Measurements from ENCODE around the gene RGS11. TPM values are rescaled to one million over a fixed set of nuclear protein-coding genes. Genes with fewer than 3 reads are reported as not detected.
"Not testable (repeated sequence)": the region's sequence is repeated elsewhere in the genome, so short reads cannot be mapped to it uniquely, and the experiment has no call there.

The RGS11 gene
- total and polyA plus RNA-seq, 5 donors from 2014 or later = not detected

- ATAC-seq (ENCODE audit: low read depth in 2 of 2) (no peak), DNase-seq (no peak)
- Histone ChIP-seq H3K27me3 (ENCODE audit: control insufficient read depth, insufficient read depth, low read length) (no peaks in the 10 kb centered on the region), H3K36me3 (ENCODE audit: control insufficient read depth, insufficient read depth, low read length) (peaks cover 3% of the 10 kb centered on the region), H3K9me3 (ENCODE audit: control insufficient read depth in 2 of 2, low read length in 2 of 2) (no peaks in the 10 kb centered on the region), H3K4me3 (ENCODE audit: low read depth, low read length) (no peak overlapping the region), H3K27ac (ENCODE audit: insufficient read depth, low read length, poor library complexity, severe bottlenecking) (no peak overlapping the region), H3K4me1 (ENCODE audit: control insufficient read depth, insufficient read depth, low read length, poor library complexity, severe bottlenecking) (no peaks in the 10 kb centered on the region)
- H3K4me1 Mint-ChIP-seq = peaks cover 0 to 15% (median 6%) of the 10 kb centered on the region in 4 donors
- no peaks in the 10 kb centered on the region for H3K36me3 Mint-ChIP-seq
- peak overlapping the region in 1 of 4 donors; percentile 21 for H3K4me3 Mint-ChIP-seq
- H3K27me3 Mint-ChIP-seq = peaks cover 4% of the 10 kb centered on the region
- no peak overlapping the region for H3K27ac Mint-ChIP-seq
- H3K9me3 Mint-ChIP-seq = no peaks in the 10 kb centered on the region
Measured at GRCh38 chr16:242281-242680, 33.5 kb downstream of the RGS11 start.

- ATAC-seq (ENCODE audit: low read depth in 2 of 2) (no peak), DNase-seq (no peak)
- H3K4me1 Mint-ChIP-seq = peaks cover 0 to 20% (median 7%) of the 10 kb centered on the region in 4 donors
- H3K27me3 Mint-ChIP-seq = peaks cover 4% of the 10 kb centered on the region
- Histone ChIP-seq H3K27me3 (ENCODE audit: control insufficient read depth, insufficient read depth, low read length) (no peaks in the 10 kb centered on the region), H3K4me3 (ENCODE audit: low read depth, low read length) (no peak overlapping the region), H3K27ac (ENCODE audit: insufficient read depth, low read length, poor library complexity, severe bottlenecking) (no peak overlapping the region), H3K36me3 (ENCODE audit: control insufficient read depth, insufficient read depth, low read length) (peaks cover 3% of the 10 kb centered on the region), H3K9me3 (ENCODE audit: control insufficient read depth in 2 of 2, low read length in 2 of 2) (no peaks in the 10 kb centered on the region), H3K4me1 (ENCODE audit: control insufficient read depth, insufficient read depth, low read length, poor library complexity, severe bottlenecking) (peaks cover 3% of the 10 kb centered on the region)
- H3K36me3 Mint-ChIP-seq = no peaks in the 10 kb centered on the region
- no peak overlapping the region for H3K27ac Mint-ChIP-seq
- no peak overlapping the region for H3K4me3 Mint-ChIP-seq
- no peaks in the 10 kb centered on the region for H3K9me3 Mint-ChIP-seq
Measured at GRCh38 chr16:240559-240958, 35.2 kb downstream of the RGS11 start.

GRCh38 chr16:239948-240277, 35.8 kb downstream of the RGS11 start:
- H3K27ac Mint-ChIP-seq = peak overlapping the region in 2 of 3 donors; percentile 27 to 38
- H3K36me3 ChIP-seq (ENCODE audit: control insufficient read depth, insufficient read depth, low read length) = no peaks in the 10 kb centered on the region
- DNase-seq = no peak
- no peaks in the 10 kb centered on the region for H3K9me3 ChIP-seq (ENCODE audit: control insufficient read depth in 2 of 2, low read length in 2 of 2)
- no peaks in the 10 kb centered on the region for H3K9me3 Mint-ChIP-seq
- peaks cover 9% of the 10 kb centered on the region for H3K4me1 ChIP-seq (ENCODE audit: control insufficient read depth, insufficient read depth, low read length, poor library complexity, severe bottlenecking)
- no peak for ATAC-seq (ENCODE audit: low read depth in 2 of 2)
- no peaks in the 10 kb centered on the region for H3K36me3 Mint-ChIP-seq
- H3K4me3 Mint-ChIP-seq = no peak overlapping the region
- H3K4me1 Mint-ChIP-seq = peaks cover 3 to 24% (median 11%) of the 10 kb centered on the region in 4 donors
- no peak overlapping the region for H3K27ac ChIP-seq (ENCODE audit: insufficient read depth, low read length, poor library complexity, severe bottlenecking)
- no peaks in the 10 kb centered on the region for H3K27me3 ChIP-seq (ENCODE audit: control insufficient read depth, insufficient read depth, low read length)
- peaks cover 9% of the 10 kb centered on the region for H3K27me3 Mint-ChIP-seq
- H3K4me3 ChIP-seq (ENCODE audit: low read depth, low read length) = no peak overlapping the region

- Histone ChIP-seq H3K27me3 (ENCODE audit: control insufficient read depth, insufficient read depth, low read length) (no peaks in the 10 kb centered on the region), H3K4me1 (ENCODE audit: control insufficient read depth, insufficient read depth, low read length, poor library complexity, severe bottlenecking) (peaks cover 15% of the 10 kb centered on the region), H3K9me3 (ENCODE audit: control insufficient read depth in 2 of 2, low read length in 2 of 2) (no peaks in the 10 kb centered on the region), H3K36me3 (ENCODE audit: control insufficient read depth, insufficient read depth, low read length) (no peaks in the 10 kb centered on the region), H3K4me3 (ENCODE audit: low read depth, low read length) (peak within 1 kb of the TSS; percentile 95), H3K27ac (ENCODE audit: insufficient read depth, low read length, poor library complexity, severe bottlenecking) (peak within 1 kb of the TSS; percentile 99)
- H3K4me1 Mint-ChIP-seq = peaks cover 4 to 24% (median 10%) of the 10 kb centered on the region in 4 donors
- DNase-seq = peak; percentile 90 to 96 (median 95)
- peaks cover 5% of the 10 kb centered on the region for H3K27me3 Mint-ChIP-seq
- no peaks in the 10 kb centered on the region for H3K9me3 Mint-ChIP-seq
- peak; percentile 87 for ATAC-seq (ENCODE audit: low read depth in 2 of 2)
- H3K4me3 Mint-ChIP-seq = peak within 1 kb of the TSS; percentile 91 to 97 (median 93)
- peak within 1 kb of the TSS; percentile 97 to 99 (median 98) for H3K27ac Mint-ChIP-seq
- no peaks in the 10 kb centered on the region for H3K36me3 Mint-ChIP-seq
Measured at GRCh38 chr16:234468-235305, 41.1 kb downstream of the RGS11 start, which contains the start of gene FAM234A. TSS of gene FAM234A (plus strand) at chr16:234821. CDS start at chr16:254414, 19,593 bp downstream.

GRCh38 chr16:230949-231348, 44.8 kb downstream of the RGS11 start:
- Mint-ChIP-seq H3K9me3 (no peaks in the 10 kb centered on the region), H3K4me3 (peak overlapping the region in 2 of 4 donors; percentile 51 to 64), H3K27me3 (peaks cover 5% of the 10 kb centered on the region), H3K27ac (no peak overlapping the region), H3K4me1 (peaks cover 21 to 47% (median 35%) of the 10 kb centered on the region in 4 donors), H3K36me3 (peaks cover 18% of the 10 kb centered on the region)
- H3K9me3 ChIP-seq (ENCODE audit: control insufficient read depth in 2 of 2, low read length in 2 of 2) = no peaks in the 10 kb centered on the region
- peaks cover 41% of the 10 kb centered on the region for H3K4me1 ChIP-seq (ENCODE audit: control insufficient read depth, insufficient read depth, low read length, poor library complexity, severe bottlenecking)
- H3K4me3 ChIP-seq (ENCODE audit: low read depth, low read length) = no peak overlapping the region
- H3K27me3 ChIP-seq (ENCODE audit: control insufficient read depth, insufficient read depth, low read length) = no peaks in the 10 kb centered on the region
- H3K27ac ChIP-seq (ENCODE audit: insufficient read depth, low read length, poor library complexity, severe bottlenecking) = no peak overlapping the region
- ATAC-seq (ENCODE audit: low read depth in 2 of 2) = no peak
- H3K36me3 ChIP-seq (ENCODE audit: control insufficient read depth, insufficient read depth, low read length) = peaks cover 16% of the 10 kb centered on the region
- no peak for DNase-seq

GRCh38 chr16:230351-230750, 45.4 kb downstream of the RGS11 start:
- Mint-ChIP-seq H3K4me1 (peaks cover 20 to 45% (median 34%) of the 10 kb centered on the region in 4 donors), H3K4me3 (peak overlapping the region in 2 of 4 donors; percentile 51 to 93), H3K36me3 (peaks cover 22% of the 10 kb centered on the region), H3K27ac (peak overlapping the region in 1 of 3 donors; percentile 52)
- not testable (repeated sequence) for H3K9me3 ChIP-seq (ENCODE audit: control insufficient read depth in 2 of 2, low read length in 2 of 2); H3K27me3 ChIP-seq (ENCODE audit: control insufficient read depth, insufficient read depth, low read length); DNase-seq; H3K27ac ChIP-seq (ENCODE audit: insufficient read depth, low read length, poor library complexity, severe bottlenecking); H3K4me3 ChIP-seq (ENCODE audit: low read depth, low read length); H3K9me3 Mint-ChIP-seq; ATAC-seq (ENCODE audit: low read depth in 2 of 2); H3K27me3 Mint-ChIP-seq
- Histone ChIP-seq H3K36me3 (ENCODE audit: control insufficient read depth, insufficient read depth, low read length) (peaks cover 20% of the 10 kb centered on the region), H3K4me1 (ENCODE audit: control insufficient read depth, insufficient read depth, low read length, poor library complexity, severe bottlenecking) (peaks cover 36% of the 10 kb centered on the region)

- Mint-ChIP-seq H3K36me3 (peaks cover 22% of the 10 kb centered on the region), H3K27ac (peak overlapping the region in 2 of 3 donors; percentile 62 to 87), H3K4me3 (peak overlapping the region; percentile 86 to 93 (median 91)), H3K4me1 (peaks cover 20 to 41% (median 29%) of the 10 kb centered on the region in 4 donors), H3K27me3 (no peaks in the 10 kb centered on the region), H3K9me3 (no peaks in the 10 kb centered on the region)
- Histone ChIP-seq H3K4me1 (ENCODE audit: control insufficient read depth, insufficient read depth, low read length, poor library complexity, severe bottlenecking) (peaks cover 33% of the 10 kb centered on the region), H3K9me3 (ENCODE audit: control insufficient read depth in 2 of 2, low read length in 2 of 2) (no peaks in the 10 kb centered on the region), H3K36me3 (ENCODE audit: control insufficient read depth, insufficient read depth, low read length) (peaks cover 23% of the 10 kb centered on the region), H3K27me3 (ENCODE audit: control insufficient read depth, insufficient read depth, low read length) (no peaks in the 10 kb centered on the region), H3K4me3 (ENCODE audit: low read depth, low read length) (peak overlapping the region; percentile 71), H3K27ac (ENCODE audit: insufficient read depth, low read length, poor library complexity, severe bottlenecking) (peak overlapping the region; percentile 94)
- ATAC-seq (ENCODE audit: low read depth in 2 of 2) (no peak), DNase-seq (no peak)
Measured at GRCh38 chr16:229731-230281, 45.9 kb downstream of the RGS11 start.
